ENCODE measurements around the gene PACSIN3. TPM values are rescaled to one million over a fixed set of nuclear protein-coding genes. Genes with fewer than 3 reads are reported as not detected.

Gene PACSIN3
- polyA plus RNA-seq, 2 of the 4 experiments (the other 2 are of a cell fraction), result 16.5 to 35.3 TPM

DNA sequence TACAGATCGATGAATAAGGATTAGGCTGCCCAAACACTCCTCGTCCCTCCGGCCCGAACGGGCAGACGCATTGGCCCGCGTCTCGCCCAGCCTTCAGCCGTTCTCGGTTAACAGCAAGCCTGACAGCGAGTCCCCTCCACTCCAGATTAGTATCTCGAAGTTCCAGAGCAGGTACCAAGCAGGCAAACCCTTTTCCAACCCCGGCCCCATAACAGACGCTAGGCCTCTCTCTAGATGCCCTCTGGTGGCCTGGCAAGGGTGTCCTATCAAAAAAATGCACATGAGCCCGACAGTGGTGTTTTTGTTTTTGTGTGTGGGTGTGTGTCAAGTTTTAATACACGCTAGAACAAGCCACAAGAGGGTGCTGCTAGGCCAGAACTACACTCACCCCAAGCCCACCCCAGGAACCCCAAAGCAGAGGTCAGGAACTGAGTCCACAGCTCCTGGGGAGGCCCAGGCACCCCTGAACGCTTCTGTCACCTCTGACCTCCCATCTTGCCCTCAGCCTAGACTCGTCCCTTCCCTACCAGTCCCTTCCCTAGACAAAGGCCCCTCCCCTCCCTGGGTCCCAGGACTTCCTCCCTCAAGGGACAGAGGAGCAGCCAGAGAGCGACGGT is 8.9 kb downstream of the PACSIN3 start:
- ChIA-PET CTCF (interaction anchor here (0.8 to 10.8 kb wide), 28 partner anchors 8 to 222 kb away, joined by 3 to 173 read pairs (median 6); partner anchors contain the start of genes ACP2, DDB2, NR1H3 and PACSIN3), POLR2A (interaction anchor here (0.7 to 1.3 kb wide), 4 partner anchors 10 to 83 kb away, joined by 3 to 6 read pairs (median 4); no protein-coding TSS in a partner anchor)
- peak; percentile 76 to 81 for DNase-seq (ENCODE audit: low read depth in 1 of 2, low spot score in 1 of 2)
- Histone ChIP-seq H3K4me3 (peak overlapping the region; percentile 100), H3K4me2 (peak overlapping the region; percentile 88), H3K4me1 (peaks cover 14% of the 10 kb centered on the region), H3K27ac (peak overlapping the region; percentile 94 to 100), H3K9me3 (no peaks in the 10 kb centered on the region)
- WGBS (ENCODE audit: missing lambda C conversion rate), result 15% methylated on average over 15 of the region's 21 CpGs
- no peak for FAIRE-seq
- ATAC-seq, result peak; percentile 65 to 71
- TF ChIP-seq HEYL (CRISPR knock-in tag; IDR thresholded peaks at IDR 0.05), result no peak
- TF ChIP-seq MAZ (IDR thresholded peaks at IDR 0.05; ENCODE audit: borderline replicate concordance, low read depth, low read length), result no peak
- TF ChIP-seq RFX5 (IDR thresholded peaks at IDR 0.05), result 0 out of 2 replicates have a peak, but pooled peaks have one; percentile 7
- TF ChIP-seq, protein P1, sequence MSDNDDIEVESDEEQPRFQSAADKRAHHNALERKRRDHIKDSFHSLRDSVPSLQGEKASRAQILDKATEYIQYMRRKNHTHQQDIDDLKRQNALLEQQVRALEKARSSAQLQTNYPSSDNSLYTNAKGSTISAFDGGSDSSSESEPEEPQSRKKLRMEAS (IDR thresholded peaks at IDR 0.05), result no peak
- TF ChIP-seq, protein P2, sequence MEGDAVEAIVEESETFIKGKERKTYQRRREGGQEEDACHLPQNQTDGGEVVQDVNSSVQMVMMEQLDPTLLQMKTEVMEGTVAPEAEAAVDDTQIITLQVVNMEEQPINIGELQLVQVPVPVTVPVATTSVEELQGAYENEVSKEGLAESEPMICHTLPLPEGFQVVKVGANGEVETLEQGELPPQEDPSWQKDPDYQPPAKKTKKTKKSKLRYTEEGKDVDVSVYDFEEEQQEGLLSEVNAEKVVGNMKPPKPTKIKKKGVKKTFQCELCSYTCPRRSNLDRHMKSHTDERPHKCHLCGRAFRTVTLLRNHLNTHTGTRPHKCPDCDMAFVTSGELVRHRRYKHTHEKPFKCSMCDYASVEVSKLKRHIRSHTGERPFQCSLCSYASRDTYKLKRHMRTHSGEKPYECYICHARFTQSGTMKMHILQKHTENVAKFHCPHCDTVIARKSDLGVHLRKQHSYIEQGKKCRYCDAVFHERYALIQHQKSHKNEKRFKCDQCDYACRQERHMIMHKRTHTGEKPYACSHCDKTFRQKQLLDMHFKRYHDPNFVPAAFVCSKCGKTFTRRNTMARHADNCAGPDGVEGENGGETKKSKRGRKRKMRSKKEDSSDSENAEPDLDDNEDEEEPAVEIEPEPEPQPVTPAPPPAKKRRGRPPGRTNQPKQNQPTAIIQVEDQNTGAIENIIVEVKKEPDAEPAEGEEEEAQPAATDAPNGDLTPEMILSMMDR (IDR thresholded peaks at IDR 0.05), result peak; percentile 78
- no peak for TF ChIP-seq ZFP36 (IDR thresholded peaks at IDR 0.05; ENCODE audit: borderline replicate concordance, partially characterized antibody)
- no peak for TF ChIP-seq HOXB5 (CRISPR knock-in tag; IDR thresholded peaks at IDR 0.05)
- TF ChIP-seq POLR2A (IDR thresholded peaks at IDR 0.05; ENCODE audit: low read length), result no peak
- TF ChIP-seq, protein P3, sequence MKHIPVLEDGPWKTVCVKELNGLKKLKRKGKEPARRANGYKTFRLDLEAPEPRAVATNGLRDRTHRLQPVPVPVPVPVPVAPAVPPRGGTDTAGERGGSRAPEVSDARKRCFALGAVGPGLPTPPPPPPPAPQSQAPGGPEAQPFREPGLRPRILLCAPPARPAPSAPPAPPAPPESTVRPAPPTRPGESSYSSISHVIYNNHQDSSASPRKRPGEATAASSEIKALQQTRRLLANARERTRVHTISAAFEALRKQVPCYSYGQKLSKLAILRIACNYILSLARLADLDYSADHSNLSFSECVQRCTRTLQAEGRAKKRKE (CRISPR knock-in tag; IDR thresholded peaks at IDR 0.05; ENCODE audit: low read depth), result no peak
- TF ChIP-seq RARB (CRISPR knock-in tag; IDR thresholded peaks at IDR 0.05), result no peak
- no peak for TF ChIP-seq FOSL2 (IDR thresholded peaks at IDR 0.05)
- no peak for TF ChIP-seq FOSL2 (CRISPR knock-in tag; IDR thresholded peaks at IDR 0.05)
- no peak for TF ChIP-seq BHLHE40 (IDR thresholded peaks at IDR 0.05; ENCODE audit: low read depth, low read length)
- TF ChIP-seq RNF2 (IDR thresholded peaks at IDR 0.05; ENCODE audit: borderline replicate concordance, low read depth), result no peak
- no peak for TF ChIP-seq POLR2AphosphoS2 (conservative IDR thresholded peaks at IDR 0.05; ENCODE audit: low read length)
- TF ChIP-seq ZC3H11A (IDR thresholded peaks at IDR 0.05), result no peak
- no peak for TF ChIP-seq NR3C1 (IDR thresholded peaks at IDR 0.05)
- TF ChIP-seq FOSB (CRISPR knock-in tag; IDR thresholded peaks at IDR 0.05), result no peak
- no peak for TF ChIP-seq EHMT2 (IDR thresholded peaks at IDR 0.05; ENCODE audit: low read depth)
- no peak for TF ChIP-seq CEBPB (IDR thresholded peaks at IDR 0.05)
- no peak for TF ChIP-seq ESRRA (IDR thresholded peaks at IDR 0.05; ENCODE audit: borderline replicate concordance, low read length)
- no peak for TF ChIP-seq HOXA7 (CRISPR knock-in tag; IDR thresholded peaks at IDR 0.05)
- TF ChIP-seq, protein P4, sequence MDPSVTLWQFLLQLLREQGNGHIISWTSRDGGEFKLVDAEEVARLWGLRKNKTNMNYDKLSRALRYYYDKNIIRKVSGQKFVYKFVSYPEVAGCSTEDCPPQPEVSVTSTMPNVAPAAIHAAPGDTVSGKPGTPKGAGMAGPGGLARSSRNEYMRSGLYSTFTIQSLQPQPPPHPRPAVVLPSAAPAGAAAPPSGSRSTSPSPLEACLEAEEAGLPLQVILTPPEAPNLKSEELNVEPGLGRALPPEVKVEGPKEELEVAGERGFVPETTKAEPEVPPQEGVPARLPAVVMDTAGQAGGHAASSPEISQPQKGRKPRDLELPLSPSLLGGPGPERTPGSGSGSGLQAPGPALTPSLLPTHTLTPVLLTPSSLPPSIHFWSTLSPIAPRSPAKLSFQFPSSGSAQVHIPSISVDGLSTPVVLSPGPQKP (IDR thresholded peaks at IDR 0.05; ENCODE audit: low read depth, low read length), result no peak
- no peak for TF ChIP-seq HOXB13 (CRISPR knock-in tag; IDR thresholded peaks at IDR 0.05; ENCODE audit: low read depth)
- no peak for TF ChIP-seq KDM1A (IDR thresholded peaks at IDR 0.05; ENCODE audit: low read depth)
- no peak for TF ChIP-seq ZNF302 (CRISPR knock-in tag; IDR thresholded peaks at IDR 0.05)
- TF ChIP-seq, protein P5, sequence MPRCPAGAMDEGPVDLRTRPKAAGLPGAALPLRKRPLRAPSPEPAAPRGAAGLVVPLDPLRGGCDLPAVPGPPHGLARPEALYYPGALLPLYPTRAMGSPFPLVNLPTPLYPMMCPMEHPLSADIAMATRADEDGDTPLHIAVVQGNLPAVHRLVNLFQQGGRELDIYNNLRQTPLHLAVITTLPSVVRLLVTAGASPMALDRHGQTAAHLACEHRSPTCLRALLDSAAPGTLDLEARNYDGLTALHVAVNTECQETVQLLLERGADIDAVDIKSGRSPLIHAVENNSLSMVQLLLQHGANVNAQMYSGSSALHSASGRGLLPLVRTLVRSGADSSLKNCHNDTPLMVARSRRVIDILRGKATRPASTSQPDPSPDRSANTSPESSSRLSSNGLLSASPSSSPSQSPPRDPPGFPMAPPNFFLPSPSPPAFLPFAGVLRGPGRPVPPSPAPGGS (IDR thresholded peaks at IDR 0.05), result no peak
- TF ChIP-seq KDM5A (IDR thresholded peaks at IDR 0.05), result no peak
- no peak for TF ChIP-seq TP53 (CRISPR knock-in tag; IDR thresholded peaks at IDR 0.05)
- TF ChIP-seq, protein P6, sequence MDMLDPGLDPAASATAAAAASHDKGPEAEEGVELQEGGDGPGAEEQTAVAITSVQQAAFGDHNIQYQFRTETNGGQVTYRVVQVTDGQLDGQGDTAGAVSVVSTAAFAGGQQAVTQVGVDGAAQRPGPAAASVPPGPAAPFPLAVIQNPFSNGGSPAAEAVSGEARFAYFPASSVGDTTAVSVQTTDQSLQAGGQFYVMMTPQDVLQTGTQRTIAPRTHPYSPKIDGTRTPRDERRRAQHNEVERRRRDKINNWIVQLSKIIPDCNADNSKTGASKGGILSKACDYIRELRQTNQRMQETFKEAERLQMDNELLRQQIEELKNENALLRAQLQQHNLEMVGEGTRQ (IDR thresholded peaks at IDR 0.05), result no peak
- TF ChIP-seq FOXS1 (CRISPR knock-in tag; IDR thresholded peaks at IDR 0.05), result no peak
- TF ChIP-seq, protein P7, sequence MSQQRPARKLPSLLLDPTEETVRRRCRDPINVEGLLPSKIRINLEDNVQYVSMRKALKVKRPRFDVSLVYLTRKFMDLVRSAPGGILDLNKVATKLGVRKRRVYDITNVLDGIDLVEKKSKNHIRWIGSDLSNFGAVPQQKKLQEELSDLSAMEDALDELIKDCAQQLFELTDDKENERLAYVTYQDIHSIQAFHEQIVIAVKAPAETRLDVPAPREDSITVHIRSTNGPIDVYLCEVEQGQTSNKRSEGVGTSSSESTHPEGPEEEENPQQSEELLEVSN (IDR thresholded peaks at IDR 0.05; ENCODE audit: borderline replicate concordance, low read depth), result no peak; the same call in 1 of the 2 replicates

Data from A549 (cell line).